Kidney (tissue), 22 donors: ENCODE measurements around the gene UST. TPM values are rescaled to one million over a fixed set of nuclear protein-coding genes. Genes with fewer than 3 reads are reported as not detected.

Experiments used
- DNase-seq, 5 donors: peaks; one replicate each; pipeline ENCODE4 v3.0.0-alpha.2; 2013 to 2020
- FAIRE-seq: peaks from 2 replicates; lab custom pipeline; 2012; peaks lifted over from hg19 to GRCh38; lab: Jason Lieb, UNC
- H3K27ac ChIP-seq, 2 donors: one replicate each; pipeline ENCODE4 v1.7.0; 2013; ENCODE audit warnings: low read depth in 2 of 2, low read length in 2 of 2, inconsistent platforms in 1 of 2
- H3K27me3 ChIP-seq: one replicate; pipeline ENCODE4 v1.7.1; 2013; ENCODE audit warnings: low read length, inconsistent platforms; ENCODE audit not compliant: control insufficient read depth, insufficient read depth
- H3K36me3 ChIP-seq, 3 donors: one replicate each; pipeline versions ENCODE4 v1.7.0 to v1.7.1; 2013; ENCODE audit warnings: low read length in 3 of 3, control low read depth in 1 of 3, inconsistent platforms in 1 of 3; ENCODE audit not compliant: insufficient read depth in 3 of 3, control insufficient read depth in 2 of 3
- H3K4me1 ChIP-seq, 3 donors: one replicate each; pipeline versions ENCODE4 v1.7.0 to v1.7.1; 2013; ENCODE audit warnings: low read length in 3 of 3, inconsistent platforms in 1 of 3, low read depth in 1 of 3; ENCODE audit not compliant: control insufficient read depth in 2 of 3, insufficient read depth in 2 of 3
- H3K4me3 ChIP-seq, 3 donors: one replicate each; pipeline versions ENCODE4 v1.7.0 to v1.8.1; 2013; ENCODE audit warnings: low read length in 3 of 3, control low read depth in 1 of 3, inconsistent platforms in 1 of 3
- H3K9ac ChIP-seq, 3 donors: one replicate each; pipeline versions ENCODE4 v1.7.0 to v1.7.1; 2013; ENCODE audit warnings: low read length in 3 of 3, control low read depth in 1 of 3, inconsistent platforms in 1 of 3
- H3K9me3 ChIP-seq, 3 donors: one replicate each; pipeline versions ENCODE4 v1.7.0 to v1.7.1; 2013; ENCODE audit warnings: low read length in 3 of 3, control low read depth in 1 of 3, inconsistent platforms in 1 of 3; ENCODE audit not compliant: control insufficient read depth in 2 of 3, insufficient read depth in 1 of 3
- CTCF ChIP-seq: IDR thresholded peaks from 3 replicates; pipeline ENCODE4 v1.5.1; 2012; ENCODE audit warnings: mild to moderate bottlenecking, moderate library complexity, borderline replicate concordance; ENCODE audit not compliant: insufficient read depth; ENCODE audit errors: extremely low read depth
- intact Hi-C: fragments of 100-400 bp; cut with DNase I; formaldehyde crosslinking; loops from one replicate; pipeline ENCODE4 v1.11.1; 2022
- long read RNA-seq, 10 donors: library from polyadenylated mRNA in 1 of 10; unstranded in 1 of 10; transcript quantifications; one replicate each; pipeline ENCODE4 v2.0.0 and lab custom pipeline, GENCODE V29; 2021 to 2026
- polyA plus RNA-seq: library from polyadenylated mRNA; stranded (reverse); fragments of 350-450 nt; fragmentation: Illumina TruSeq; extraction: RNeasy Lipid Tissue Mini Kit (QIAGEN cat#74804); gene quantifications from one replicate; pipeline ENCODE4 v1.2.3, GENCODE V29; 2014; ENCODE audit warnings: low read depth, low replicate concordance; ENCODE audit not compliant: insufficient read depth
- total RNA-seq: library from RNA; stranded (reverse); fragmentation: NEBNext Ultra II Directional; extraction: Animal tissue kit (Norgen Biotek cat#: 25700); gene quantifications from one replicate; pipeline ENCODE4 v1.2.1, GENCODE V29; 2021
- donor health status: control.
- donor health status: control.
- donor health status: control.
- donor health status: control.
- donor health status: control.
- donor health status: DM: yes; HTN: yes; CAD: no.
- donor health status: Normal renal cell carcinoma (clear cell type).

The UST gene
- total RNA-seq: 4.2 TPM
- 3.2 TPM for polyA plus RNA-seq
- long read RNA-seq, donor 1, full-length matches to known transcripts: 2 of 2 reads
- long read RNA-seq, donor 1, partial matches to known transcripts: 0 of 2 reads
- long read RNA-seq, donor 1, other reads (novel, unspliced or antisense): 0 of 2 reads
- long read RNA-seq, donor 2, full-length matches to known transcripts: 3 of 3 reads
- long read RNA-seq, donor 2, partial matches to known transcripts: 0 of 3 reads
- long read RNA-seq, donor 2, other reads (novel, unspliced or antisense): 0 of 3 reads
- long read RNA-seq, donor 3, full-length matches to known transcripts: 1 of 1 reads
- long read RNA-seq, donor 3, partial matches to known transcripts: 0 of 1 reads
- long read RNA-seq, donor 3, other reads (novel, unspliced or antisense): 0 of 1 reads
- long read RNA-seq, donor 4, full-length matches to known transcripts: 2 of 2 reads
- long read RNA-seq, donor 4, partial matches to known transcripts: 0 of 2 reads
- long read RNA-seq, donor 4, other reads (novel, unspliced or antisense): 0 of 2 reads
- long read RNA-seq, donor 5, full-length matches to known transcripts: 1 of 1 reads
- long read RNA-seq, donor 5, partial matches to known transcripts: 0 of 1 reads
- long read RNA-seq, donor 5, other reads (novel, unspliced or antisense): 0 of 1 reads
- long read RNA-seq, donor 6: 0 reads
- long read RNA-seq, donor 7, full-length matches to known transcripts: 2 of 9 reads
- long read RNA-seq, donor 7, partial matches to known transcripts: 1 of 9 reads
- long read RNA-seq, donor 7, other reads (novel, unspliced or antisense): 6 of 9 reads
- long read RNA-seq, donor 8, full-length matches to known transcripts: 1 of 1 reads
- long read RNA-seq, donor 8, partial matches to known transcripts: 0 of 1 reads
- long read RNA-seq, donor 8, other reads (novel, unspliced or antisense): 0 of 1 reads
- long read RNA-seq, donor 9, full-length matches to known transcripts: 1 of 1 reads
- long read RNA-seq, donor 9, partial matches to known transcripts: 0 of 1 reads
- long read RNA-seq, donor 9, other reads (novel, unspliced or antisense): 0 of 1 reads
- long read RNA-seq, donor 10, full-length matches to known transcripts: 4 of 4 reads
- long read RNA-seq, donor 10, partial matches to known transcripts: 0 of 4 reads
- long read RNA-seq, donor 10, other reads (novel, unspliced or antisense): 0 of 4 reads

GRCh38 chr6:148746363-148747144 is at the start of gene UST:
Gene UST (plus strand): TSS chr6:148747030. CDS start chr6:148747431, 401 bp downstream.
- peak; percentile 92 to 97 (median 94) for DNase-seq
- peak within 1 kb of the TSS; percentile 60 to 69 (median 62) for H3K4me3 ChIP-seq
- intact Hi-C loops: no loop called here
- H3K9ac ChIP-seq: peak within 1 kb of the TSS; percentile 31 to 62 (median 37)
- H3K36me3 ChIP-seq: no peaks in the 10 kb centered on the region
- no peaks in the 10 kb centered on the region for H3K27me3 ChIP-seq
- H3K27ac ChIP-seq: peak within 1 kb of the TSS; percentile 17 to 63
- H3K4me1 ChIP-seq: peaks cover 0 to 11% (median 0%) of the 10 kb centered on the region in 3 donors
- no peak for FAIRE-seq
- peak; percentile 21 for TF ChIP-seq CTCF
- no peaks in the 10 kb centered on the region for H3K9me3 ChIP-seq

GRCh38 chr6:148697895-148698440 is 48.9 kb upstream of the UST start:
- Histone ChIP-seq H3K27ac (no peak overlapping the region), H3K4me1 (peaks cover 0 to 2% (median 0%) of the 10 kb centered on the region in 3 donors), H3K9me3 (peaks cover 0 to under 1% (median 0%) of the 10 kb centered on the region in 3 donors), H3K27me3 (no peaks in the 10 kb centered on the region), H3K9ac (no peak overlapping the region), H3K36me3 (no peaks in the 10 kb centered on the region), H3K4me3 (no peak overlapping the region)
- DNase-seq (no peak), FAIRE-seq (no peak)
- intact Hi-C loops: no loop called here
- TF ChIP-seq CTCF: no peak

GRCh38 chr6:148698671-148699180 is 48.1 kb upstream of the UST start:
- DNase-seq (no peak), FAIRE-seq (no peak)
- no peaks in the 10 kb centered on the region for H3K27me3 ChIP-seq
- TF ChIP-seq CTCF: no peak
- intact Hi-C loops: no loop called here
- peaks cover 0 to 2% (median 0%) of the 10 kb centered on the region in 3 donors for H3K4me1 ChIP-seq
- H3K27ac ChIP-seq: no peak overlapping the region
- H3K9me3 ChIP-seq: peaks cover 0 to 2% (median 0%) of the 10 kb centered on the region in 3 donors
- no peaks in the 10 kb centered on the region for H3K36me3 ChIP-seq
- no peak overlapping the region for H3K9ac ChIP-seq
- H3K4me3 ChIP-seq: no peak overlapping the region
